ENCODE data around the gene DOCK8.

The DOCK8 gene

DNA sequence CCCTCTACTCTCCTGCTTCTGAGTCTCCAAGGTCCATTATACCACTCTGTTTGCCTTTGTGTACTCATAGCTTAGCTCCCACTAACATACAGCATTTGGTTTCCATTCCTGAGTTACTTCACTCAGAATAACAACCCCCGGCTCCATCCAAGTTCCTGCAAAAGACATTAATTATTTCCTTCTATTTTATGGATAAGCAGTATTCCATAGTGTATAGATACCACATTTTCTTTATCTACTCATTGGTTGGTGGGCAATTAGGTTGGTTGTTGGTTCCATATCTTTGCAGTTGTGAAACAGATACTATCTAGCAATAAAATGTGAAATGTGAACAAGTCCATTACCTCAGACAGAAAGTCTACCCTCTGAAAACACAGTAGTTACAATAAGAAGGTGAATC, 110.3 kb downstream of the DOCK8 start:
- TF ChIP-seq CTCF (IDR thresholded peaks at IDR 0.05): no peak

GRCh38 chr9:326667-327066, 112.0 kb downstream of the DOCK8 start:
- no peak for TF ChIP-seq CTCF (IDR thresholded peaks at IDR 0.05)

GRCh38 chr9:328453-328852, 113.8 kb downstream of the DOCK8 start:
- TF ChIP-seq CTCF (IDR thresholded peaks at IDR 0.05): no peak

GRCh38 chr9:331197-331596, 116.5 kb downstream of the DOCK8 start:
- no peak for TF ChIP-seq CTCF (IDR thresholded peaks at IDR 0.05)

DNA sequence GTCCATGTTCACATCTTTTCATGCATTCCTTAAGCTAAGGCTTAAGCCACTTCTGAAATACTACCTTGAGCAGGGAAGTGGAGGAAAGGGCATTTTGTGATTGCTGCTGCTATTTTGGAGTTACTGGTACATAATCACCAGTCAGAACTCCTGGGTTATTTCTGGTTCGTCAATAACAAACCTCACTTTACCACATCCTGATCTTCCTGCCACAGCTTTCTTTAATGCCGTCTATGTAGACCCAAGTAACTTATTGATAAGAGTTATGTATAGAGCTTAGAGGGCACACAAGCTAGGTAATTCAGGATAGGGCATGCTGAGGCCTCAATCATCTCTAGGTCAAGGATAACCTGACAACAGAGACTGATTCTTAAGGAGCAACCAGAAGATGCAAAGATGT, 120.7 kb downstream of the DOCK8 start:
- TF ChIP-seq CTCF (IDR thresholded peaks at IDR 0.05): no peak

DNA sequence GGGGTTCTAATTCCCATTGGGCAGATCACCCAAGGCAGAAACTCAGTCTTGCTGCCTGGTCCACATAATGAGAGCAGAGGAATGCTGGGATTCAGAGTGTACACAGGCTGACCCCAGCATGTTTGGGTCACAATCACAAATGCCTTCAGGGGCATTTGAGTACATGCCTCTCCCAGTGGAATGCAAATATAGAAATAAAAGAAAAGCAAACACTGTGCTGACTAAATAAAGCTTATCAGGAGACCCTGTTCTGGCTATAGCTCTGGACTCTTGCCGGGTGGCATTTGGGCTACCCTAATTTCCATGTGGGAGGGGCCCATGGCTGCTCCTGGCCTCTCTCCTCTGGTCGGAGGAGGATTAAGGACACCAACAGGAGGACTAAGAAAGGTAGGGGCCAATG, 121.4 kb downstream of the DOCK8 start:
- no peak for TF ChIP-seq CTCF (IDR thresholded peaks at IDR 0.05)

- TF ChIP-seq CTCF (IDR thresholded peaks at IDR 0.05): no peak
Measured at GRCh38 chr9:338602-339001, 123.9 kb downstream of the DOCK8 start.

DNA sequence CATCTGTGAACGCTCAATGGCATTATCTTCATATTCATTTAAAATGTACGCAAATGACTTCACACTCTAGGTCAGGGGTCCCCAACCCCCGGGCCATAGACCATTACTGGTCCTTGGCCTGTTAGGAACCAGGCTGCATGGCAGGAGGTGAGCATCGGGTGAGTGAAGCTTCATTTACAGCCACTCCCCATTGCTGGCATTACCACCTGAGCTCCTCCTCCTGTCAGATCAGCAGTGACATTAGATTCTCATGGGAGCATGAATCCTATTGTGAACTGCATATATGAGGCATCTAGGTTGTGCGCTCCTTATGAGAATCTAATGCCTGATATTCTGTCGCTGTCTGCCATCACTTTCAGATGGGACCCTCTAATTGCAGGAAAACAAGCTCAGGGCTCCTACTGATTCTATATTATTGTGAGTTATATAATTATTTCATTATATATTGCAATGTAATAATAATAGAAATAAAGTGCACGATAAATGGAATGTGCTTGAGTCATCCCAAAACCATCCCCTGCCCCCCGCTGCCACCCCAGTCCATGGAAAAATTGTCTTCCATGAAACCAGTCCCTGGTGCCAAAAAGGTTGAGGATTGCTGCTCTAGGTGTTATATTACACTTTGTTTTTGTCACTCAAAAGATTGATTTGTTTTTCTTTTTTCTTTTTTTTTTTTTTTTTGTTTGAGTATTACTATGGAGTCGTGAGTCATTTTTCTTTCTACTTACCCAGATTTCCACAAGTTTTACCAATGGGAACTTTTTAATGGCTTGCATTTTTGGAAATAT, 127.2 kb downstream of the DOCK8 start:
- TF ChIP-seq CTCF (IDR thresholded peaks at IDR 0.05): no peak
